HEK293 (cell line): ENCODE results near the gene SPIN2B.
"Not testable (repeated sequence)": the region's sequence is repeated elsewhere in the genome, so short reads cannot be mapped to it uniquely, and the experiment has no call there.

ENCODE experiments used
- CTCF ChIA-PET: fragments of 350-600 bp; formaldehyde crosslinking; extraction: SDS; loops from one replicate; lab custom pipeline; 2021; ENCODE audit warnings: antibody characterized with exemption; lab: Yijun Ruan, JAX
- POLR2A ChIA-PET: fragments of 300-600 bp; formaldehyde crosslinking; extraction: SDS; loops from one replicate; lab custom pipeline; 2020; ENCODE audit warnings: antibody characterized with exemption, inconsistent platforms; lab: Yijun Ruan, JAX
- H3K27ac ChIP-seq: fragments of 200-500 bp; sonication (Bioruptor generic); 2 replicates; pipeline ENCODE4 v1.5.1; 2014; ENCODE audit warnings: low read depth, low read length, control low read depth, inconsistent platforms; ENCODE audit errors: extremely low read depth
- H3K36me3 ChIP-seq, 2 experiments: fragments of 200-500 bp in 1 of 2; sonication (Bioruptor generic) in 1 of 2; 1 replicate in 1 of 2; 2 replicates in 1 of 2; pipeline ENCODE4 v1.5.1; 2014 to 2017; ENCODE audit warnings: inconsistent platforms in 2 of 2, low read length in 2 of 2; ENCODE audit not compliant: control insufficient read depth in 2 of 2, insufficient read depth in 1 of 2
- H3K4me1 ChIP-seq: fragments of 200-500 bp; sonication (Bioruptor generic); 2 replicates; pipeline ENCODE4 v1.5.1; 2014; ENCODE audit warnings: mild to moderate bottlenecking, low read length, inconsistent platforms; ENCODE audit not compliant: control insufficient read depth, insufficient read depth
- H3K4me3 ChIP-seq: 2 replicates; pipeline ENCODE4 v1.5.1; 2011; ENCODE audit warnings: low read depth, mild to moderate bottlenecking, control low read depth, low read length, moderate library complexity
- H3K9me3 ChIP-seq: fragments of 200-500 bp; sonication (Bioruptor generic); 2 replicates; pipeline ENCODE4 v1.5.1; 2014; ENCODE audit warnings: low read depth, low read length, inconsistent platforms; ENCODE audit not compliant: control insufficient read depth, insufficient read depth
- KLF17 ChIP-seq: fragments of 450-650 bp; formaldehyde crosslinking; IDR thresholded peaks from 2 replicates; pipeline ENCODE4 v1.5.1; 2016; ENCODE audit warnings: missing biosample characterization, missing genetic modification characterization
- KLF7 ChIP-seq: fragments of 450-650 bp; formaldehyde crosslinking; IDR thresholded peaks from 2 replicates; pipeline ENCODE4 v1.5.1; 2016; ENCODE audit warnings: missing biosample characterization, missing genetic modification characterization, borderline replicate concordance
- OVOL3 ChIP-seq: fragments of 450-650 bp; formaldehyde crosslinking; IDR thresholded peaks from 2 replicates; pipeline ENCODE4 v1.5.1; 2016; ENCODE audit warnings: missing biosample characterization, missing genetic modification characterization
- PBX3 ChIP-seq: sonication (generic); formaldehyde crosslinking; IDR thresholded peaks from 2 replicates; pipeline ENCODE4 v1.8.1; 2022; ENCODE audit warnings: mild to moderate bottlenecking, moderate library complexity, missing genetic modification reagents
- SCRT1 ChIP-seq: fragments of 450-650 bp; formaldehyde crosslinking; IDR thresholded peaks from 2 replicates; pipeline ENCODE4 v1.5.1; 2016; ENCODE audit warnings: missing biosample characterization, missing genetic modification characterization, borderline replicate concordance
- TRIM28 ChIP-seq: IDR thresholded peaks from 2 replicates; pipeline ENCODE4 v1.6.1; 2011; ENCODE audit warnings: low read length, control low read depth, borderline replicate concordance
- ZBTB11 ChIP-seq: fragments of 450-650 bp; formaldehyde crosslinking; conservative IDR thresholded peaks from 2 replicates; pipeline ENCODE4 v1.5.1; 2016; ENCODE audit warnings: low read depth, missing biosample characterization, missing genetic modification characterization
- ZBTB17 ChIP-seq: fragments of 450-650 bp; formaldehyde crosslinking; IDR thresholded peaks from 2 replicates; pipeline ENCODE4 v1.5.1; 2016; ENCODE audit warnings: missing biosample characterization, missing genetic modification characterization
- ZFP69B ChIP-seq: fragments of 450-650 bp; formaldehyde crosslinking; IDR thresholded peaks from 2 replicates; pipeline ENCODE4 v1.5.1; 2016; ENCODE audit warnings: missing biosample characterization, missing genetic modification characterization
- ZNF16 ChIP-seq: fragments of 450-650 bp; formaldehyde crosslinking; IDR thresholded peaks from 2 replicates; pipeline ENCODE4 v1.5.1; 2016; ENCODE audit warnings: low read depth, missing biosample characterization, missing genetic modification characterization
- ZNF239 ChIP-seq: fragments of 450-650 bp; formaldehyde crosslinking; IDR thresholded peaks from 2 replicates; pipeline ENCODE4 v1.5.1; 2016; ENCODE audit warnings: missing biosample characterization, missing genetic modification characterization
- ZNF362 ChIP-seq: fragments of 450-650 bp; formaldehyde crosslinking; IDR thresholded peaks from 2 replicates; pipeline ENCODE4 v1.5.1; 2016; ENCODE audit warnings: missing biosample characterization, missing genetic modification characterization
- ZNF580 ChIP-seq: fragments of 450-650 bp; formaldehyde crosslinking; IDR thresholded peaks from 2 replicates; pipeline ENCODE4 v1.5.1; 2016; ENCODE audit warnings: missing biosample characterization, missing genetic modification characterization
- ZNF600 ChIP-seq: fragments of 450-650 bp; formaldehyde crosslinking; IDR thresholded peaks from 2 replicates; pipeline ENCODE4 v1.5.1; 2016; ENCODE audit warnings: missing biosample characterization, missing genetic modification characterization
- ZNF670 ChIP-seq: fragments of 450-650 bp; formaldehyde crosslinking; IDR thresholded peaks from 2 replicates; pipeline ENCODE4 v1.5.1; 2016; ENCODE audit warnings: missing biosample characterization, missing genetic modification characterization, low read depth
- ZNF785 ChIP-seq: fragments of 450-650 bp; formaldehyde crosslinking; IDR thresholded peaks from 2 replicates; pipeline ENCODE4 v1.5.1; 2016; ENCODE audit warnings: missing biosample characterization, missing genetic modification characterization
- ZSCAN18 ChIP-seq: fragments of 450-650 bp; formaldehyde crosslinking; IDR thresholded peaks from 2 replicates; pipeline ENCODE4 v1.5.1; 2016; ENCODE audit warnings: missing biosample characterization, missing genetic modification characterization
- ZSCAN5A ChIP-seq: fragments of 450-650 bp; formaldehyde crosslinking; IDR thresholded peaks from 2 replicates; pipeline ENCODE4 v1.5.1; 2016; ENCODE audit warnings: missing biosample characterization, missing genetic modification characterization

The SPIN2B gene

GRCh38 chrX:57119416-57119815, 1.9 kb downstream of the SPIN2B start:
- POLR2A ChIA-PET = no interaction called here
- Histone ChIP-seq H3K4me3 (no peak overlapping the region), H3K27ac (no peak overlapping the region), H3K4me1 (no peaks in the 10 kb centered on the region), H3K36me3 (peaks cover 0 to 6% of the 10 kb centered on the region in 2 experiments; a peak in 1 of 3 replicates)
- CTCF ChIA-PET = no interaction called here
- no peak for TF ChIP-seq PBX3 (CRISPR knock-in tag)
- TF ChIP-seq TRIM28 = no peak
- TF ChIP-seq, all 188 proteins: peak for 0
- H3K9me3 ChIP-seq = no peaks in the 10 kb centered on the region

GRCh38 chrX:57117566-57117965, 3.8 kb downstream of the SPIN2B start:
- H3K4me3 ChIP-seq, H3K36me3 ChIP-seq, H3K27ac ChIP-seq, CTCF ChIA-PET, H3K4me1 ChIP-seq, H3K9me3 ChIP-seq, POLR2A ChIA-PET: not testable (repeated sequence)

- CTCF ChIA-PET = no interaction called here
- Histone ChIP-seq H3K27ac (no peak overlapping the region), H3K4me3 (no peak overlapping the region), H3K36me3 (no peaks in the 10 kb centered on the region), H3K4me1 (no peaks in the 10 kb centered on the region), H3K9me3 (no peaks in the 10 kb centered on the region)
- TF ChIP-seq ZNF785 (tag by site-specific recombination) (no peak), ZNF239 (tag by site-specific recombination) (no peak)
- POLR2A ChIA-PET = no interaction called here
Measured at GRCh38 chrX:57104921-57105398, 16.4 kb downstream of the SPIN2B start.

- Histone ChIP-seq H3K27ac (no peak overlapping the region), H3K36me3 (no peaks in the 10 kb centered on the region), H3K4me1 (no peaks in the 10 kb centered on the region), H3K4me3 (no peak overlapping the region), H3K9me3 (no peaks in the 10 kb centered on the region)
- POLR2A ChIA-PET = no interaction called here
- CTCF ChIA-PET = no interaction called here
- TF ChIP-seq OVOL3 (tag by site-specific recombination) (no peak), ZNF670 (tag by site-specific recombination) (no peak), ZNF600 (tag by site-specific recombination) (no peak), ZBTB11 (tag by site-specific recombination) (no peak), ZNF580 (tag by site-specific recombination) (no peak), ZBTB17 (tag by site-specific recombination) (no peak), KLF17 (no peak), ZSCAN5A (no peak), ZNF362 (no peak), KLF7 (tag by site-specific recombination) (no peak), ZFP69B (no peak), SCRT1 (tag by site-specific recombination) (no peak), ZNF16 (no peak), ZSCAN18 (tag by site-specific recombination) (no peak)
Measured at GRCh38 chrX:57104406-57104805, 16.9 kb downstream of the SPIN2B start.
